Peyer's patch (tissue), 4 donors: ENCODE data around the gene PHETA1.

Experiments used
- CTCF ChIP-seq, 6 experiments: fragments of 450-650 bp in 4 of 6; fragments of 200-600 bp in 2 of 6; sonication (generic) in 1 of 6; IDR thresholded peaks; one replicate each; pipeline ENCODE4 v1.5.1; 2017 to 2019; ENCODE audit warnings: antibody characterized with exemption in 6 of 6, mild to moderate bottlenecking in 3 of 6, moderate library complexity in 1 of 6
- POLR2A ChIP-seq, 2 donors: fragments of 450-650 bp; IDR thresholded peaks; one replicate each; pipeline ENCODE4 v1.5.1; 2017; ENCODE audit warnings: antibody characterized with exemption in 2 of 2, mild to moderate bottlenecking in 2 of 2, moderate library complexity in 2 of 2

GRCh38 chr12:111327474-111327873 is 41.4 kb downstream of the PHETA1 start:
- no peak for TF ChIP-seq CTCF (IDR thresholded peaks at IDR 0.05)
- no peak for TF ChIP-seq POLR2A (IDR thresholded peaks at IDR 0.05)
